NAMALWA (cell line): ENCODE measurements around the gene C9orf43.
A peak's percentile ranks its signal among the peaks of the same experiment; 100 is the strongest.
"Not testable (repeated sequence)": the region's sequence is repeated elsewhere in the genome, so short reads cannot be mapped to it uniquely, and the experiment has no call there.

Source experiments
- DNase-seq: peaks from one replicate; pipeline ENCODE4 v3.0.0-alpha.2; 2015; ENCODE audit warnings: low spot score

Gene C9orf43, protein sequence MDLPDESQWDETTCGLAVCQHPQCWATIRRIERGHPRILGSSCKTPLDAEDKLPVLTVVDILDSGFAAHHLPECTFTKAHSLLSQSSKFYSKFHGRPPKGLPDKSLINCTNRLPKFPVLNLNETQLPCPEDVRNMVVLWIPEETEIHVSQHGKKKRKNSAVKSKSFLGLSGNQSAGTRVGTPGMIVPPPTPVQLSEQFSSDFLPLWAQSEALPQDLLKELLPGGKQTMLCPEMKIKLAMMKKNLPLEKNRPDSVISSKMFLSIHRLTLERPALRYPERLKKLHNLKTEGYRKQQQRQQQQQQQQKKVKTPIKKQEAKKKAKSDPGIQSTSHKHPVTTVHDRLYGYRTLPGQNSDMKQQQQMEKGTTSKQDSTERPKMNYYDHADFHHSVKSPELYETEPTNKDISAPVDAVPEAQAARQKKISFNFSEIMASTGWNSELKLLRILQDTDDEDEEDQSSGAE

DNA sequence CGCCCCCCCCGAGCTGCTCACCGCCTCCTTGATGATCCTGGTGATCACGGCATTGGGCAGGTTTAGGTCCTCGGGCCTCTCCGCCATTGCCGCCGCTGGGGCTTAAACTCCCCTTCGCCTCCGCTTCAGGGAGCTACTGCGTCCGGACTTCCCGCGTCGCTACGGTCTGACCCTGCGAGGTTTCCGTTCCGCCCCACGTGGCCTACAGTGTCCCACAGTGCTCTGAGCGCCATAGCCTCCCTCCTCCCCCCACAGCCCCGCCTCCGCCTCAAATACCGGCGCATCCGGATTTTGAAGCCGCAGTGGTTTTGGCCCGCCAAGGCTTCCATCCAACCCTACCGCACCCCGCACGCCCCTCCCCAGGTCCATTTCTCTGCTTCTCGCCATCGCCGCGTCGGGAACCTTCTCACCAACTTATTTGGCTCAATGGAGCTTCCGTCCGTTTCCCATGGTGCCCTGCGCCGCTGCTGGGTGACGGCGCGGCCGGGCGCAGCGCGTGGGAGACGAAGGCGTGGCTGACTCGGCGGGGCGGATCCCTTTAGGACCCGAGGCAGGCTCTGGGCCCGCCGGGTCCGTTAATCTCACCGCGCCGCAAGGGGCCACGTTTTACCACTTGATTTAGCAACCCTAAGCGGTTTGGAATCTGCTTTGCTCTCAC, at the start of gene C9orf43, which contains the start of gene POLE3:
Gene C9orf43 (plus strand): TSS at position 541 of the 658 bp plus-strand sequence. CDS start 2,747 bp downstream, outside the sequence.
Gene POLE3 (minus strand): TSS at position 469 of the 658 bp plus-strand sequence. CDS start 382 bp downstream, at position 87.
- peak; percentile 96 for DNase-seq

DNA sequence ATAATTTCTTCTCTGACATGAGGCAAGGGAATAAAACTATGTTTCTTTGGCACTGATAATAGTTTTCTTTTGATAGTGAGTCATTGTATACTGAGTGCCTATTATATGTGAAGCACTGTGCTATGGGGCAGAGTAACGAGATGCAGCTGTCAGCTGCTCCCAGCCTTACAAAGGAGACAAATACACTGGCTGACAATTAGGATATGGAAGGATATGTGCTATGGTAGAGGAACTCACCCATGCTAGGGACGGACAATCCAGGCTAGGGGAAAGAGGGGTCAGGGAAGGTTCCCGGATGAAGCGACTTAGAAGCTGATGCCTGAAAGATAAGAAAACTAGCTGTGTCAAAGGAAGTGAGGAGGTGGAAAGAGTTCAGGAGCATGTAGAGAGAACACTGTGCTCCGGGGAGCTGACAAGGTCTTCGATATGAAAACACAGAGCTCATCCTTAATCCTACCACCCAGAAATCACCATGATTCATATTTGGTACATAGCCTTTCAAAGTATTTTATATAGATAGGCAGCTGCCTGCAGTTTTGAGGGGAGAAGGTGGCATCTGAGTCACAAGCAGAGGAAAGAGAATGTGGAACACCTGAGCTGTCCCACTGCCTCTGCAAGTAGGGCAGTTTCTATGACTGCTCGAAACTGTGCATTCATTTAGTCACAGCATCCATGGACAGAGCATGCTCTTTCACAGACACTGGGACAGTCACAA, 49.1 kb upstream of the C9orf43 start:
- no peak for DNase-seq

DNA sequence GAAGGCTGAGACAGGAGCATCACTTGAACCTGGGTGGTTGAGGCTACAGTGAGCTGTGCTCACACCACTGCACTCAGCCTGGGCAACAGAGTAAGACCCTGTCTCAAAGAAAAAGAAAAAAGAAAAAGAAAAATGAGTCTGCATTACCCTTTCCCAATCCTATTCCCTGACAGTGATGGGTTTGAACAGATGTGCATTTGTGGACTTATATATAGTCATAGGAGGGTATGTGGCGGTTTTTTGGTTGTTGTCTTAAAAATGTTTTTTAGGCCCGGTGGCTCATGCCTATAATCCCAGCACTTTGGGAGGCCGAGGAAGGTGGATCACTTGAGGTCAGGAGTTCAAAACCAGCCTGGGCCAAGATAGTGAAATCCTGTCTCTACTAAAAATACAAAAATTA, 47.2 kb upstream of the C9orf43 start:
- no peak for DNase-seq

DNA sequence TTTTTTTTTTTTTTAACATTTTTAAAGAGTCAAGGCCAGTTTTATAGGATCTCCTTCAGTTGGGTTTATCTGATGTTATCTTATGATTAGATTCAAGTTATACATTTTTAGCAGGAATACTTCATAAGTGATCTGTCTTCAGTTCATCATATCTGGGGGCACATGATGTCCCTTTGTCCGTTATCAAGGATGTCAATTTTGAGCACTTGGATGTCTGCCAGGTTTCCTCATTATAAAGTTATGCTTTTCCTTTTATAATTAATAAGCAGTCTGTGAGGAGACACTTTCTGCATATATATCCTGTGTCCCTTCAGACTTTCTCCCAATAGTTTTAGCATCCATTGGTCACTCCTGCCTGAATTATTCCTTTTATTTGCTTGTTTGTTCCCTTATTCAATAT, 45.6 kb upstream of the C9orf43 start:
- DNase-seq: no peak

DNA sequence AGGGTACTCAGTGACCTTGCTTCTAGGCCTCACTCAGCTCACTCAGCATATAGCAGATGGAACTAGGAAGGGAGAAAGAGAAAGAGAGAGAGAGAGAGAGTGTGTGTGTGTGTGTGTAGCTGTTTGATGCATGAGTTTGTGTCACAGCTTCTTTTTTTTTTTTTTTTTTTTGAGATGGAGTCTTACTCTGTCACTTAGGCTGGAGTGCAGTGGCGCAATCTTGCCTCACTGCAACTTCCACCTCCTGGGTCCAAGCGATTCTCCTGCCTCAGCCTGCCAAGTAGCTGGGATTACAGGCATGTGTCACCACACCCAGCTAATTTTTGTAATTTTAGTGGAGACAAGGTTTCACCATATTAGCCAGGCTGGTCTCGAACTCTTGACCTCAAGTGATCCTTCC, 44.9 kb upstream of the C9orf43 start:
- DNase-seq: not testable (repeated sequence)

DNA sequence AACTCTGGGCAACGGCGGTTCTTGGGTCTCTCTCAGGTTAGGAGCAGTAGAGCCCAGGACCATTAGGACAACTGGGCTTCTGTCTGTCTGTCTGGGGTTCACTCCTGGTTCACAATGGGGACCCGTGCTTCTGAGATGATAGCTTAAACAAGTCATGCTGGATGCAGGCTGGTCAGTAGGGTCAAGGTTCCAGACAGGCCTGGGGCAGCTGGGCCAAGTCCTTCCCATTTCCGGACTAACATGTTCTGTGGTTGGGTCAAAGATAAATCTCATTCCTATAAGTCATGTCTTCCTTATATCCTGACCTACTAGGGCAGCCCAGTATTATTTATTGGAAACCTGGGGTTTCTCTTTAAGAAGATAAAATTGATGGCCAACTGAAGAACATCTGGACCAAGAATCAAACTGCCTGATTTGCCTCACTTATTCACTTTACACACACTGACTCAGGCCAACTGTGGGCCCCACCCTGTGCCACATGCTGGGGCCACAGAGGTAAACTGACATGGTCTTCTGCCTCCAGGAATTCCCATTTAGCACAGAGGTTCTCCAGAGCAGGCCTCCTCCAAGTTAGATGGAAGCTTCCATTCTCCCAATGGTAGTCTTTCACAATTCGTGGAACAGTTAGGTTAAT, 42.1 kb upstream of the C9orf43 start:
- no peak for DNase-seq

DNA sequence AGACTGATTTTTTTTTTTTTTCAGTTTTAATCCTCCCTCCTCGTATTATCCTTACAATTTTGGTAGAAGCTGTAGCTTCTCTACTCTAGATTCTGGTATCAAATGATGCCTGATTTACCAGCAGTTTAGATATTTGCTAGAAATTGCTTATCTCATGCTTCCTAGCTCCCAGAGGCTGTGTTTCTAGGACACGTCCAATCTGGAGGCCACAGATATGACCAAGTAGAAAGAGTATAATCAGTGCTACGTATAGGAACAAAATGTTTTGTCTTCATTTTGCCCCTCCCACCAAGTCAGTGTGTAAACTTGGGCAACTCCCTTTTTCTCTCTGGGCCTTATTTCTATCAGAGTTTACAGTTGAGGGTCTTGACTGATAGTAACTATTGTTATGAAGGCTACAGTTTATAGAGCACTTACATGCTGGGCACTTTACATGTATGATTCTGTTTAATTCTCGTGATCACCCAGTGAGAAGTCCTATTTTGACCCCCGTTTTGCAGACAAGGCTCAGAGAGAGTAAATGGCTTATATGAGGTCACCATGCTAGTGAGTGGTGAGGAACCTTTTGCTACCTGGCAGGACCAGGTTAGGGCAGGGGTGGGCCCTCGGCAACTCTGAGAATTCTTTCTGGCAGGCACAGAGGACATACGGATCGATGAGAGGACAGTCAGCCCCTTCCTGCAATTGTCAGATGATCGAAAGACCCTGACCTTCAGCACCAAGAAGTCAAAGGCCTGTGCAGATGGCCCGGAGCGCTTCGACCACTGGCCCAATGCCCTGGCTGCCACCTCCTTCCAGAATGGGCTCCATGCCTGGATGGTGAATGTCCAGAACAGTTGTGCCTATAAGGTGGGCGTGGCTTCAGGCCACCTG, 41.3 kb upstream of the C9orf43 start:
- DNase-seq: no peak

DNA sequence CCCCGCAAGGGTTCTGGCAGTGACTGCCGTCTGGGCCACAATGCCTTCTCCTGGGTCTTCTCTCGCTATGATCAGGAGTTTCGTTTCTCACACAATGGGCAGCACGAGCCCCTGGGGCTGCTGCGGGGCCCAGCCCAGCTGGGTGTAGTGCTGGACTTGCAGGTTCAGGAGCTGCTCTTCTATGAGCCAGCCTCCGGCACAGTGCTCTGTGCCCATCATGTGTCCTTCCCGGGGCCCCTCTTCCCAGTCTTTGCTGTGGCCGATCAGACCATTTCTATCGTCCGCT, 40.7 kb upstream of the C9orf43 start:
- DNase-seq: no peak

DNA sequence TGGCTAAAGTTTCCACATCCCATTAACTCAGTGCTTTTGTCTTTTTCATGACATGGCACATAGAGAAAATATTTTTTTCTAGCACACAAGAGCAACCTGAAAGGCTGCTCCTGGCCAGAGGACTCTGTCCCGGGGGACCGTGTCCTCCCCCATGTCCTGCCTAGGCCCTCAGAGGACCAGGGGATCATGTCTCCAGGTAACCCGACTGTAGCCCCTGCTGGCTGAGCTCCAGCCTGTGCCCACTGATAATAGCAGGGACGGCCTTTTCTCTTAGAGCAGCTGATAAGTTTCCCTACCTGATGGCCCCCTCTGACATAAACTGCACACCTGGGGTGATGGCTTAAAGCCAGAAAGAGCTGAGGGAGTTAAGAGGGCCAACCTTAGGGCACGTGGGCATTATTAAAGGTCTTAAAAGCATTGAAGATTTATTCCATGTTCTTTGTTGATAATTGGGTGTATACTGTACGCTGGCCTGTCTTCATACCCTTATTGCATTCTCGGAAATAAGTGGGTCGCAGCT, 39.7 kb upstream of the C9orf43 start:
- DNase-seq: no peak

DNA sequence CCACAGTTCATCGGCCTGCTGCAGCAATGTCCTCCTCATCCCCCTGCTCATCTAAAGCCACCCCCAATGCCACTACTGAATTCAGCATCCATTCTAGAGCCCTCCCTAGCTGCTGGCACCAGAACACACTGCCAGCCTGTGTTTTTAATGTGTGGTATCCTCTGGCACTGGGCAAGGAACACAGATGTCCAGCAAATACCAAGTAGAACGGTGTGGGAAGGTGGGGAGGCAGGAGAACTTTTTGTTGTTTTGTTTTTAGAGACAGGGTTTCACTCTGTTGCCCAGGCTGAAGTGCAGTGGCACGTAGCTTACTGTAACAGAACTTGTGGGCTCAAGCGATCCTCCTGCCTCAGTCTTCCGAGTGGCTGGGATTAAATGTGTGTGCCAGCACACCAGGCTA, 38.5 kb upstream of the C9orf43 start:
- DNase-seq: no peak

DNA sequence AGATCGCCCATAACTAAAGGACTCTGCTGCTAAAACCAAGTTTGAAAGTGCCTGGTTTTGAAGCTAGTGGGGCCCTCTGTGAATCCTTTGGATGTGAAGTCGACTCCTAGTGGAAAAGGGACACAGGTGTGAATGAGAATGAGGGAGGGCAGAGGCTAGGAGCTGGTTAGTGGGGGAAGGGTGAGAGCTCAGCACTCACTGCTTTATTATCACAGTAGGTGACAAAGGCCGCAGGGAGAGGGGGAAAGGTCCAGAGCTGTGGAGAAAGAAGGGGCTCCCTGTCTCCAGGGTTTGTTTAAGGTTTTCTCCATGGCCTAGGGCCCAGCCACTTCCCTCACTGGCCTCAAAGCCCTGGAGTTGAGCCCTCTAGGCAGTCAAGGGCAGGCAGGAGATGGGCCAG, 37.3 kb upstream of the C9orf43 start:
- DNase-seq: no peak

DNA sequence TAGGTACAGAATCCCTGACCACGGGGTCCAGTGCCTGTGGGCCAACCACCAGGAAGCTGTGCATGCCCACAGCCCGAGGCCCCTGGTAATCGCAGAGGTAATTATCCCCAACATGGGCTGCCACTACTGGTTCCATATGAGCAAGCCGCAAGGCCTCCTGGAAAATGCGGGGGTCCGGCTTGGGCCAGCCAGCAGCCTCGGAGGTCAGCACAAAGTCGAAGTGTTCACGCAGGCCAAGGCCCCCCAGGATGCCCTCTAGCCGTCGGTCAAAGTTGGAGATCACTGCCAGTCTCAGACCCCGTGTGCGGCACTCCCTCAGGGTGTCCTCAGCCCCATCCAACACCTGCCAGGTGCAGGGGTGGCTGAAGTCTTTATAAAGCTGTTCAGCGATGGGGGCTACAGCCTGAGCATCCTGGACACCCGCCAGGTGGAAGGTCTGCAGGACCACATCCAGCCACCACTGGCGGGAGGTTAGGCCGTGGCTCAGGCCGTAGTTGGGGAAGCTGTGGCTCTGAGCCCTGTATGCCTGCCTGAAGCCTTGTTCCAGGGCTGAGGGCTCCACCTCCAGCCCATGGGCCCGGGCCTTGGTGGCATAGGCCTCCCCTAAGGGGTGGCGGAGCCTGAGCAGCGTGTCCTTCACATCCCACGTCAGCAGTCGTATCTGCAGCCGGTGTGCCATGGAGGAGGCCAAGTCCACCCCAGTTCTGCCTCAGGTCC, 36.7 kb upstream of the C9orf43 start:
- DNase-seq: no peak

DNA sequence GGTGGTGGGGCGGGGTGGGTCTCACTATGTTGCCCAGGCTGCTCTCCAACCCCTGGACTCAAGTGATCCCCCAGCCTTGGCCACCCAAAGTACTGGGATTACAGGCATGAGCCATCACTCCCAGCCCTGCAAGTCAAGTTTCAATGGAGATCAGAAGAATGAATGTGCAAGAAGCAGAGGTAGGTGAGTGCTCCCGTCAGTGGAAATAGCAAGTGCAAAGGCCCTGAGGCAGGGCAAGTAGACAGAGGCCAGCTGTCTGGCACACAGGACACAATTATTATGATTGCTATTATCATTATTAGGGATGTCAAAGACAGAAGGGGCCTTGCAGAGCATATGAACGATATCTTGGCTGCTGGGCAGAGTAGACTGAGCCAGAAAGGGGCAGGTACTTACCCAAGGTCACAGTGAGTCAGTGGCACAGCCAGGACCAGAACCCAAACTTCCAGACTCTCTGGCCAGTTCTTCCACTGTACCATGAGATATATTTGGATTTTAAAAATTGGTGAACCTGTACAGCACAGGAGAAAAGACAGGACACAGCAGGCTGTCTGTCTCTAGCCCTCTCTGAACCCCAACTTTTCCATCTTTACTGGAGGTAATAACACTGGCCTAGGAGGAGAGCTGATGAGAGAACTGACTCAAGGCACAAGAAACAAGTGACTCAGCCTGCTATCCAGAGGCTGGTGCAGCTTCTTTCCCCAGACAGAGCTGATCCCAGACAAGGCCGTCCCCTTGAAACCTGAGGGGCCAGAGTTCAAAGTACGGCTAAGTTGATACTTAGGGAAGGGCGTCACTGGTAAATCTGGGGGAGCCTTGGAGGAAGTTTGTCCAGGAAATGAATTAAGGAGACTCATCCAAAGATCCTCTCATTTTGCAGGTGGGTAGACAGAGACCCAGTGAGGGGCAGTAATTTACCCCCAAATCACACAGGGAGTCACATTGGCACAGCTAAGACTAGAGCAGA, 35.2 kb upstream of the C9orf43 start:
- DNase-seq: no peak

DNA sequence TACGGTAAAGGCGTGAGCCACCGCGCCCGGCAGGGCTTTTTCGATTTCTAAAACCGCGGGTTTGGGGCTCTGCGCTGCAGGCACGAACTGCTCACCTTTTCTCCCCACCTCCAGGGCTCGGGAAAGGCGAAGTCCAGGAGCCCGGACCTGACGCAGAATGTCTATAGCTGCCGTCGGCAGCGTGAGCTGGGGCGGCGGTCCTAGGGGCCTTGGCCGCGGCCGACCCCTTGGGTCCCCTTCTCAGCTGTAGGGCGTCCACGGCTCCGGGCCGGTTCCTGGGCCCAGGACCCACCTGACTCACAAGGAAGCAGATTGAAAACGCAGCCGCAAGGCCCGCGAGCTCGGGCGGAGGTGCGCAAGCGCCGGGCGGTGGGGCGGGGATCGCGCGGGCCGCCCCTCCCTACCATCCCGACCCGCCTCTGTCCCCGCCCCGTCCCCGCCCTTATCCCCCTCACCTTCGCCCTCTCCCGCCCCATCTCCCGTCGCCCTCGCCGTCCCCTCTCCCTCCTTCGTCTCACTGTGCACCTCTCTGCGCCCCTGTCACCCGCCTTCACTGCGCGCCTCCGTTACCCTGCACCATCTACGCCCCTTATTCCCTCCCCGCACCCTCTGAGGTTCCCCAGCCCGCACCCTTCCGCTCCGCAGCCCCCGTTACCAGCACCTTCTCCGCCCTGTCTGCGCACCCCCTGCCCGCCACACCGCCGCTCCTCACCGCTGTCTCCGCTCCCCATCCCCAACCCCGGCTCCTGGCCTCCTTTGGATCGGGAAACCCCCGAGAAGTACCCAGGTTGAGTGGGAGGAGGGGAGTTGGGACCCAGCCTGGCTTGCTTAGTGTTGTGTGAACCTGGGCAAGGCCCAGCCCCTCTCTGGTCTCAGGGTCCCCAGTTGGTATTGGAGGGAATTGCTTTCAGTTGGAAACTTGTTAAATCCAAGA, 33.6 kb upstream of the C9orf43 start, which contains the start of gene HDHD3:
Gene HDHD3 (minus strand): TSS at position 353 of the 934 bp plus-strand sequence. CDS start 2,632 bp downstream, outside the sequence.
- peak; percentile 86 for DNase-seq

DNA sequence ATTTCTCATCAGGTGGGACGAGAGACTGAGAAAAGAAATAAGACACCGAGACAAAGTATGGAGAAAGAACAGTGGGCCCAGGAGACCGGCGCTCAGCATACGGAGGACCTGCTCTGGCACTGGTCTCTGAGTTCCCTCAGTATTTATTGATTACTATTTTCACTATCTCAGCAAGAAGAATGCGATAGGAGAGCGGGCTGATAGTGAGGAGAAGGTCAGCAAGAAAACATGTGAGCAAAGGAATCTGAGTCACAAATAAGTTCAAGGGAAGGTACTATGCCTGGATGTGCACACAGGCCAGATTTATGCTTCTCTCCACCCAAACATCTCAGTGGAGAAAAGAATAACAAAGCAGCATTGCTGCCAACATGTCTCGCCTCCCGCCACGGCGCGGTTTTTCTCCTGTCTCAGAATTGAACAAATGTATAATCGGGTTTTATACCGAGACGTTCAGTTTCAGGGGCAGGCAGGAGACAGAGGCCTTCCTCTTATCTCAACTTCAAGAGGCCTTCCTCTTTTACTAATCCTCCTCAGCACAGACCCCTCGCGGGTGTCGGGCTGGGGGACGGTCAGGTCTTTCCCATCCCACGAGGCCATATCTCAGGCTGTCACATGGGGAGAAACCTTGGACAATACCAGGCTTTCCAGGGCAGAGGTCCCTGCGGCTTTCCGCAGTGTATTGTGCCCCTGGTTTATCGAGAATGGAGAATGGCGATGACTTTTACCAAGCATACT, 31.3 kb upstream of the C9orf43 start:
- DNase-seq: not testable (repeated sequence)

DNA sequence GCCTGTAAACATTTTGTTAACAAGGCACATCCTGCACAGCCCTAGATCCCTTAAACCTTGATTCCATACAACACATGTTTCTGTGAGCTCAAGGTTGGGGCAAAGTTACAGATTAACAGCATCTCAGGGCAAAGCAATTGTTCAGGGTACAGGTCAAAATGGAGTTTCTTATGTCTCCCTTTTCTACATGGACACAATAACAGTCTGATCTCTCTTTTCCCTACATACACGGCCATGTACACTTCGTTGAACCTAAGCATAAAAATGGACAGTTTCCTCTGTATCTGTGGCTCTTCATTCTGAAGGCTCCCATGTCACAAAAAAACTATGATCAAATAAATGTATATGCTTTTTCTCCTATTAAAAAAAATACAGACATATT, 30.7 kb upstream of the C9orf43 start:
- not testable (repeated sequence) for DNase-seq

DNA sequence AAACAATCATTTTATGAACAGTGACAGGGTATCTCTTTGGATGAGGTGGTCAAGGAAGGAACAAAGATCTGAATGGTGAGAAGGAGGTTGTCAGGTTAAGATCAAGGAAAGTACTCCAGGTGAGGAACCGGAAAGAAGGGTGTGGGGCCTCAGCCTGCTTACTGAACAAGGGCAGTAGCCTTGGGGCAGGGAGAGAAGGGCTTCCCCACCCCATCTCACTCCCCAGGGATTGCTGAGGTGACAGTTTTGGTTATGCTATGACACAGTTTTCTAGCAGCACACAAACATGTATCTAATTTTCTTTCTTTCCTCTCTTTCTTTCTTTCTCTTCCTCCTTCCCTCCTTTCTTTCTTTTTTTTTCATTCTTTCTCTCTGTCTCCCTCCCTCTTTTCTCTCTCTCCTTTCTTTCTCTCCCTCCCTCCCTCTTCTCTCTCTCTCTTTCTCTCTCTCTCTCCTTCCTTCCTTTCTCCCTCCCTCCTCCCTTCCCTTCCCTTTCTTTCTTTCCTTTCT, 29.6 kb upstream of the C9orf43 start:
- no peak for DNase-seq
